ENCODE measurements around the gene KRTAP10-6. TPM values are rescaled to one million over a fixed set of nuclear protein-coding genes. Genes with fewer than 3 reads are reported as not detected.
"Not testable (repeated sequence)": the region's sequence is repeated elsewhere in the genome, so short reads cannot be mapped to it uniquely, and the experiment has no call there.

The KRTAP10-6 gene
- total and polyA plus RNA-seq, 2 experiments from 2014 or later: not detected

DNA sequence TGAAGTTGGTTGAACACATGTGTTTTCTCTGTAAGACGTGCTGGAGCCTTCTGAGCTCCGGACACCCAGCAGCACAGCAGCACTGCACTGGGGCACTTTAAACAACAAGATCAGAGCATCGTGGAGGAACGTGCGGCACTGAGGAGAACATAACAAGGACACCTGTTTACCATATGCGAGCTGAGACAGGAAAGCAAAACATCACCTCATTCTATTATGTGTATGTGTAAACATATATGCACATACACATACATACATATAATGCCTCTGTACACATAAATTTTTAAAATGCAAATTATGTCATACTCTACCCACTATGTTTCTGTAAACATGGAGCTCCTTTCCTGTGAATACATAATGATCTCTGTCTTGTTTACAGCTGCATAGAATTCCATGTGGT, 3.2 kb upstream of the KRTAP10-6 start:
- no peak overlapping the region for H2AFZ ChIP-seq
- H4K20me1 ChIP-seq (ENCODE audit: insufficient read depth, poor library complexity, severe bottlenecking): no peaks in the 10 kb centered on the region
- H3K4me2 ChIP-seq: no peak overlapping the region
- no peak overlapping the region for H3K4me3 ChIP-seq
- H3K9me3 ChIP-seq (ENCODE audit: low read depth): no peaks in the 10 kb centered on the region
- H3K27ac ChIP-seq: no peak overlapping the region
- H3K27me3 ChIP-seq: no peaks in the 10 kb centered on the region
- H3K9me2 ChIP-seq (replicated peaks; ENCODE audit: insufficient read depth): no peaks in the 10 kb centered on the region
- no peaks in the 10 kb centered on the region for H3K79me2 ChIP-seq
- peaks cover 7% of the 10 kb centered on the region for H3K4me1 ChIP-seq (ENCODE audit: insufficient read depth)
- 74% methylated on average over 6 of the region's 6 CpGs for whole genome bisulfite sequencing (ENCODE audit: low lambda C conversion rate, missing lambda C conversion rate)
- TF ChIP-seq, protein P1, sequence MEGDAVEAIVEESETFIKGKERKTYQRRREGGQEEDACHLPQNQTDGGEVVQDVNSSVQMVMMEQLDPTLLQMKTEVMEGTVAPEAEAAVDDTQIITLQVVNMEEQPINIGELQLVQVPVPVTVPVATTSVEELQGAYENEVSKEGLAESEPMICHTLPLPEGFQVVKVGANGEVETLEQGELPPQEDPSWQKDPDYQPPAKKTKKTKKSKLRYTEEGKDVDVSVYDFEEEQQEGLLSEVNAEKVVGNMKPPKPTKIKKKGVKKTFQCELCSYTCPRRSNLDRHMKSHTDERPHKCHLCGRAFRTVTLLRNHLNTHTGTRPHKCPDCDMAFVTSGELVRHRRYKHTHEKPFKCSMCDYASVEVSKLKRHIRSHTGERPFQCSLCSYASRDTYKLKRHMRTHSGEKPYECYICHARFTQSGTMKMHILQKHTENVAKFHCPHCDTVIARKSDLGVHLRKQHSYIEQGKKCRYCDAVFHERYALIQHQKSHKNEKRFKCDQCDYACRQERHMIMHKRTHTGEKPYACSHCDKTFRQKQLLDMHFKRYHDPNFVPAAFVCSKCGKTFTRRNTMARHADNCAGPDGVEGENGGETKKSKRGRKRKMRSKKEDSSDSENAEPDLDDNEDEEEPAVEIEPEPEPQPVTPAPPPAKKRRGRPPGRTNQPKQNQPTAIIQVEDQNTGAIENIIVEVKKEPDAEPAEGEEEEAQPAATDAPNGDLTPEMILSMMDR (IDR thresholded peaks at IDR 0.05; ENCODE audit: poor library complexity): no peak
- TF ChIP-seq EZH2phosphoT487 (IDR thresholded peaks at IDR 0.05; ENCODE audit: low read depth, severe bottlenecking, unreplicated experiment): no peak
- no peak for TF ChIP-seq EZH2 (IDR thresholded peaks at IDR 0.05; ENCODE audit: borderline replicate concordance)
- DNase-seq (ENCODE audit: low spot score): no peak
- no peaks in the 10 kb centered on the region for H3K36me3 ChIP-seq (replicated peaks; ENCODE audit: insufficient read depth, low read depth)

DNA sequence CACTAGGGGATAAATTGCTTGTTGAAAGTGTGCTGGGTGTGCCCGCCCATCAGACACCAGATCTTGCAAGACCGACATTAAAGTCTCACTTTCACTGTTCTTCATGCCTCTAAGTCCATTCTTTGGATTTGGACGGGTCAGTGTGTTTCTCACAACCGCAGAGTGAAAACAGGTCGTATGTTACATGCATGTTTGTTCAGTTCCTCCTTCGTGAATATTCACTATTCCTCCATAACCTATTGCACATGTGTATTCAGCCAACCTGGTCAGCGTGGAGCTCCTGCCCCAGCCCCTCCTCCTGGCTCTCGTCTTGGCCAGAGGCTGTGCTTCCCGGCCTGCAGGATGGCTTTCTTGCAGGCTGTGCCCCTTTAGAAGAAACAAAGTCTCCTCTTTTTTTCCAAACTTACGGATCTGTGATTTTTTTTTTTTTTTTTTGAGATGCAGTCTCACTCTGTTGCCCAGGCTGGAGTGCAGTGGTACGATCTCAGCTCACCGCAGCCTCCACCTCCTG, 2.2 kb upstream of the KRTAP10-6 start:
- no peaks in the 10 kb centered on the region for H3K79me2 ChIP-seq
- WGBS (ENCODE audit: low lambda C conversion rate, missing lambda C conversion rate): 88% methylated on average over 12 of the region's 12 CpGs
- no peak overlapping the region for H3K4me3 ChIP-seq
- H3K4me2 ChIP-seq: no peak overlapping the region
- H3K4me1 ChIP-seq (ENCODE audit: insufficient read depth): peaks cover 7% of the 10 kb centered on the region
- DNase-seq (ENCODE audit: low spot score): no peak
- TF ChIP-seq, protein P1 (IDR thresholded peaks at IDR 0.05; ENCODE audit: poor library complexity): no peak
- TF ChIP-seq EZH2phosphoT487 (IDR thresholded peaks at IDR 0.05; ENCODE audit: low read depth, severe bottlenecking, unreplicated experiment) (no peak), EZH2 (IDR thresholded peaks at IDR 0.05; ENCODE audit: borderline replicate concordance) (no peak)
- no peaks in the 10 kb centered on the region for H4K20me1 ChIP-seq (ENCODE audit: insufficient read depth, poor library complexity, severe bottlenecking)
- H2AFZ ChIP-seq: no peak overlapping the region
- no peaks in the 10 kb centered on the region for H3K27me3 ChIP-seq
- H3K9me2 ChIP-seq (replicated peaks; ENCODE audit: insufficient read depth): no peaks in the 10 kb centered on the region
- H3K27ac ChIP-seq: no peak overlapping the region
- H3K36me3 ChIP-seq (replicated peaks; ENCODE audit: insufficient read depth, low read depth): no peaks in the 10 kb centered on the region
- no peaks in the 10 kb centered on the region for H3K9me3 ChIP-seq (ENCODE audit: low read depth)

DNA sequence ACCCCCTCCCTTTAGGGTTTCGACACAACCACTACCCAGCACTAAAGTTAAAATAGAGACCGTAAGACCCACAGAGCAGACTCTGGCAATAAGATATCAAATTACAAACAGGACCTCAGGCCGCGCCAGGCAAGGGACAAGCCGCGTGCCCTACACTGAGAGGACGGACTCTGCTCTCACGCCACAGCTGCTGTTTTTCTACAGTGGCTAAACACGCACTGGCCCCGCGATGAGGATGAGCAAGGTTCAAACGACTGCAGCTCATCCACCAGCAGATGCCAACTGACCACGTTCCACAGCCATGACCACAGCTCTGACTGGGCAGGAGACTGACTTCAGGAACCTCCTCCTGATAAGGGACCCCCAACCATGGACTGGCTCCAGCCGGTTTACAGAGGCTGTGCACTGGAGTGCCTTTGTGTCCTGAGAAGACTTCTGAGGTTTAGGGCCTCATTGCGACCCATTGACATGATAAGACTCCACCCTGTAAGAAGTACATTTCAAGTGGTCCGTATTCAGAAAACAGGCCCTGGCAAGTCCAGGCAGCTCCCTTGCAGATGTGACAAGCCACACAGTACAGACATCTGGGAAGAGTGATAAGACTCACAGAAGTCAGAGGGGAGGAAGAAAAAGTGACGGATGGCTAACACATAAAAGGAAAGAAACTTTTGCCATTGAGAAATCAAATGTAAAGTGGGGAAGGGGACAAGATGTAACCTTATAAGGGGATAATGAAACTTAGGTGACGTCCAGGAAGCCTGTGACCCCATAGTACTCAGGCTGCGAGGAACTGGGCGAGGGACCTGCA, 1.5 kb upstream of the KRTAP10-6 start:
- 63% methylated on average over 20 of the region's 20 CpGs for WGBS (ENCODE audit: low lambda C conversion rate, missing lambda C conversion rate)
- no peak overlapping the region for H3K4me2 ChIP-seq
- no peaks in the 10 kb centered on the region for H3K9me3 ChIP-seq (ENCODE audit: low read depth)
- H3K27ac ChIP-seq: no peak overlapping the region
- DNase-seq (ENCODE audit: low spot score): no peak
- no peak overlapping the region for H2AFZ ChIP-seq
- TF ChIP-seq EZH2phosphoT487 (IDR thresholded peaks at IDR 0.05; ENCODE audit: low read depth, severe bottlenecking, unreplicated experiment) (no peak), EZH2 (IDR thresholded peaks at IDR 0.05; ENCODE audit: borderline replicate concordance) (no peak)
- TF ChIP-seq, protein P1 (IDR thresholded peaks at IDR 0.05; ENCODE audit: poor library complexity): no peak
- no peaks in the 10 kb centered on the region for H3K27me3 ChIP-seq
- H3K79me2 ChIP-seq: no peaks in the 10 kb centered on the region
- H3K36me3 ChIP-seq (replicated peaks; ENCODE audit: insufficient read depth, low read depth): no peaks in the 10 kb centered on the region
- H4K20me1 ChIP-seq (ENCODE audit: insufficient read depth, poor library complexity, severe bottlenecking): no peaks in the 10 kb centered on the region
- H3K9me2 ChIP-seq (replicated peaks; ENCODE audit: insufficient read depth): no peaks in the 10 kb centered on the region
- H3K4me3 ChIP-seq: no peak overlapping the region
- peaks cover 7% of the 10 kb centered on the region for H3K4me1 ChIP-seq (ENCODE audit: insufficient read depth)

DNA sequence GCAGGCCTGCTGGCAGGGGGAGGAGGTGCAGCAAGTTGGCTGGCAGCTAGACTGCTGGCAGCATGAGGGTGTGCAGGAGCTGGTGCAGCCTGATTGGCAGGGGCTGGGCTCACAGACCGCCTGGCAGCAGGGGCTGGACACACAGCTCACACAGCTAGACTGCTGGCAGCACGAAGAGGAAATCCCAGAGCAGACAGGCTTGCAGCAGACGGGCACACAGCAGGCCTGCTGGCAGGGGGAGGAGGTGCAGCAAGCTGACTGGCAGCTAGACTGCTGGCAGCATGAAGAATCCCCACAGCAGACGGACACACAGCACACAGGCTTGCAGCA, 539 bp downstream of the KRTAP10-6 start:
- H3K27me3 ChIP-seq; H3K36me3 ChIP-seq (replicated peaks; ENCODE audit: insufficient read depth, low read depth); H3K9me2 ChIP-seq (replicated peaks; ENCODE audit: insufficient read depth); H3K4me1 ChIP-seq (ENCODE audit: insufficient read depth); H3K4me2 ChIP-seq; H4K20me1 ChIP-seq (ENCODE audit: insufficient read depth, poor library complexity, severe bottlenecking); H3K9me3 ChIP-seq (ENCODE audit: low read depth); H3K79me2 ChIP-seq; H3K4me3 ChIP-seq; DNase-seq (ENCODE audit: low spot score); H3K27ac ChIP-seq; H2AFZ ChIP-seq: not testable (repeated sequence)
- WGBS (ENCODE audit: low lambda C conversion rate, missing lambda C conversion rate): 86% methylated on average over 3 of the region's 4 CpGs

DNA sequence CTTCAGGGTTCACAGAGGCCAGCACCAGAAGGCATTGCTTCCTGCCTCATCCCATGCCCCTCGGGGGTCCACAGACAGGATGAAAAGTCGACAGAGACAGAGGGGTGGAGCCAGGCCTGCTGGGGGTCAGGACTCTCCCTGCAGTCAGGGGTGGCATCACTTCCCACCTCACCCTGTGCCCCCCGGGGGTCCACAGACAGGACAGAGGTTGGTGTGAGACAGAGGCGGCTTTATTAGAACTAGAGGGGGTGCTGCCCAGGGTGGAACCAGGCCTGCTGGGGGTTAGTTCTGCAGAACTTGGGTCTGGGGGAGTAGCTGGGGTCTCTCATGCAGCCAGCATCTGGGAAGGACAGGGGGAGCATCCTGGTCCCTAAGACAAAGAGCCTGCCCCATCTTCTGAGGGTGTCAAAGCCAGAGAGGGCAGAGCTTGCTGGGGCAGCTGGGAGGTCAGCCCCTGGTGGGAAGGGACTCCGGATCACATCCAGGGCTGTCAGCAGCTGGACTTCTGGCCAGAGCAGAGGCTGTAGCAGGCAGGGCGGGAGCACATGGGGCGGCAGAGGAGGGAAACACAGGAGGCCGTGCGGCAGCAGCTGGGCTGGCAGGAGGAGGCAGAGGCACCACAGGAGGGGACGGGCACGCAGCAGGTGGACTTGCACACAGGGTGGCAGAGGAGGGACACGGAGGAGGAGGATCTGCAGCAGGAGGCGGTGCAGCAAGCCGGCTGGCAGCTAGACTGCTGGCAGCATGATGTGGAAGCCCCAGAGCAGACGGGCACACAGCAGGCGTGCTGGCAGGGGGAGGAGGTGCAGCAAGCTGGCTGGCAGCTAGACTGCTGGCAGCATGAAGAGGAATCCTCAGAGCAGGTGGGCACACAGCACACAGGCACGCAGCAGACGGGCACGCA, 1.2 kb downstream of the KRTAP10-6 start:
- 89% methylated on average over 17 of the region's 19 CpGs for WGBS (ENCODE audit: low lambda C conversion rate, missing lambda C conversion rate)
- not testable (repeated sequence) for H3K27ac ChIP-seq; H3K4me1 ChIP-seq (ENCODE audit: insufficient read depth); H3K79me2 ChIP-seq; H3K36me3 ChIP-seq (replicated peaks; ENCODE audit: insufficient read depth, low read depth); DNase-seq (ENCODE audit: low spot score); H2AFZ ChIP-seq; H4K20me1 ChIP-seq (ENCODE audit: insufficient read depth, poor library complexity, severe bottlenecking); H3K4me3 ChIP-seq; H3K9me3 ChIP-seq (ENCODE audit: low read depth); H3K4me2 ChIP-seq; H3K27me3 ChIP-seq; H3K9me2 ChIP-seq (replicated peaks; ENCODE audit: insufficient read depth)
